ENCODE measurements around the gene TPD52L1.

DNA sequence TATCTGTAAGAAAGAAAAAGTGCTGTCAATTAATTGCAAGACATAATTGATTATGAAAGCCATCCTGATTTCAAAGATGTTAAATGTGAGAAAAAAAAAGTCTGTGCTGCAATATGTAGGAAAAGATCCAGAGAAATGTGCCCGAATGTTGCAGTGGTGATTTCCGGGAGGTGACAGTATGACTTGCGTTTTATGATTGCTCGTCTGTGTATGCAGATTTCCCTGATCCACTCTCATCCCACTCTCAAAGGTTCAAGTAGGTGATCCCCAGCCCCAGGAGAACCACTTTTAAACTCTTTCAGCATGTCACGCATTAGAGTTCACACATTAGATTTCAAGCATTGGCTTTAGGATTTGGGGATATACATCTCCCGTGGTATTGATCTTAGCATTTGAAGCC is 57.8 kb downstream of the TPD52L1 start:
- TF ChIP-seq, protein P1, sequence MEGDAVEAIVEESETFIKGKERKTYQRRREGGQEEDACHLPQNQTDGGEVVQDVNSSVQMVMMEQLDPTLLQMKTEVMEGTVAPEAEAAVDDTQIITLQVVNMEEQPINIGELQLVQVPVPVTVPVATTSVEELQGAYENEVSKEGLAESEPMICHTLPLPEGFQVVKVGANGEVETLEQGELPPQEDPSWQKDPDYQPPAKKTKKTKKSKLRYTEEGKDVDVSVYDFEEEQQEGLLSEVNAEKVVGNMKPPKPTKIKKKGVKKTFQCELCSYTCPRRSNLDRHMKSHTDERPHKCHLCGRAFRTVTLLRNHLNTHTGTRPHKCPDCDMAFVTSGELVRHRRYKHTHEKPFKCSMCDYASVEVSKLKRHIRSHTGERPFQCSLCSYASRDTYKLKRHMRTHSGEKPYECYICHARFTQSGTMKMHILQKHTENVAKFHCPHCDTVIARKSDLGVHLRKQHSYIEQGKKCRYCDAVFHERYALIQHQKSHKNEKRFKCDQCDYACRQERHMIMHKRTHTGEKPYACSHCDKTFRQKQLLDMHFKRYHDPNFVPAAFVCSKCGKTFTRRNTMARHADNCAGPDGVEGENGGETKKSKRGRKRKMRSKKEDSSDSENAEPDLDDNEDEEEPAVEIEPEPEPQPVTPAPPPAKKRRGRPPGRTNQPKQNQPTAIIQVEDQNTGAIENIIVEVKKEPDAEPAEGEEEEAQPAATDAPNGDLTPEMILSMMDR (IDR thresholded peaks at IDR 0.05): no peak
- TF ChIP-seq ZFX (IDR thresholded peaks at IDR 0.05; ENCODE audit: borderline replicate concordance): no peak

Data from 22Rv1 (cell line).